GM19452 (cell line): Measurements from ENCODE around the gene NIM1K.
"Not testable (repeated sequence)": the region's sequence is repeated elsewhere in the genome, so short reads cannot be mapped to it uniquely, and the experiment has no call there.

Experiments used
- ATAC-seq: cut with Tn5 transposase; IDR thresholded peaks from one replicate; pipeline ENCODE4 v1.9.1; 2021; ENCODE audit not compliant: unreplicated experiment

NIM1K gene

GRCh38 chr5:43225649-43226245 is 33.7 kb downstream of the NIM1K start:
- ATAC-seq: no peak

- ATAC-seq: no peak
These were observed 35.6 kb downstream of the NIM1K start for GRCh38 chr5:43227655-43228054.

- no peak for ATAC-seq
These were observed 38.7 kb downstream of the NIM1K start for GRCh38 chr5:43230707-43231106.

GRCh38 chr5:43231977-43232376 is 40.0 kb downstream of the NIM1K start:
- ATAC-seq: no peak

- ATAC-seq: no peak
These were observed 41.2 kb downstream of the NIM1K start for GRCh38 chr5:43232943-43233833.

GRCh38 chr5:43233946-43234345 is 41.9 kb downstream of the NIM1K start:
- ATAC-seq: peak; percentile 75

- ATAC-seq: no peak
These were observed 44.8 kb downstream of the NIM1K start for GRCh38 chr5:43236653-43237355.

GRCh38 chr5:43242196-43242595 is 50.2 kb downstream of the NIM1K start:
- no peak for ATAC-seq

- ATAC-seq: no peak
These were observed 51.2 kb downstream of the NIM1K start for GRCh38 chr5:43243270-43243669.

GRCh38 chr5:43244823-43245565 is 53.0 kb downstream of the NIM1K start:
- ATAC-seq: peak; percentile 82

GRCh38 chr5:43245724-43246385 is 53.8 kb downstream of the NIM1K start:
- ATAC-seq: peak; percentile 41

GRCh38 chr5:43251754-43252153 is 59.7 kb downstream of the NIM1K start:
- ATAC-seq: no peak

GRCh38 chr5:43255704-43256103 is 63.7 kb downstream of the NIM1K start:
- ATAC-seq: peak; percentile 55

GRCh38 chr5:43256261-43256966 is 64.4 kb downstream of the NIM1K start:
- peak; percentile 56 for ATAC-seq

- ATAC-seq: no peak
These were observed 66.1 kb downstream of the NIM1K start for GRCh38 chr5:43258116-43258515.

GRCh38 chr5:43262269-43262668 is 70.2 kb downstream of the NIM1K start:
- not testable (repeated sequence) for ATAC-seq

GRCh38 chr5:43268188-43268820 is 76.3 kb downstream of the NIM1K start:
- ATAC-seq: peak; percentile 90

GRCh38 chr5:43270645-43271044 is 78.6 kb downstream of the NIM1K start:
- no peak for ATAC-seq

- no peak for ATAC-seq
These were observed 81.5 kb downstream of the NIM1K start for GRCh38 chr5:43273552-43273951.
